ENCODE results near the gene PIK3CA. TPM values are rescaled to one million over a fixed set of nuclear protein-coding genes. Genes with fewer than 3 reads are reported as not detected.

The PIK3CA gene
- total RNA-seq, 4 donors from 2014 or later = 10.6 to 20.8 (median 17.2) TPM

- Histone ChIP-seq H3K27me3 (no peaks in the 10 kb centered on the region), H3K4me3 (peak overlapping the region; percentile 61 to 89 (median 71)), H3K9me3 (no peaks in the 10 kb centered on the region), H3K36me3 (no peaks in the 10 kb centered on the region), H3K27ac (peak overlapping the region; percentile 96 to 99 (median 96)), H3K4me1 (peaks cover 0 to 46% (median 12%) of the 10 kb centered on the region in 3 donors)
- WGBS, 2 donors = 0 to 1% methylated on average over 9 of the region's 9 CpGs
- TF ChIP-seq POLR2A (IDR thresholded peaks at IDR 0.05) = no peak
- TF ChIP-seq, protein P1, sequence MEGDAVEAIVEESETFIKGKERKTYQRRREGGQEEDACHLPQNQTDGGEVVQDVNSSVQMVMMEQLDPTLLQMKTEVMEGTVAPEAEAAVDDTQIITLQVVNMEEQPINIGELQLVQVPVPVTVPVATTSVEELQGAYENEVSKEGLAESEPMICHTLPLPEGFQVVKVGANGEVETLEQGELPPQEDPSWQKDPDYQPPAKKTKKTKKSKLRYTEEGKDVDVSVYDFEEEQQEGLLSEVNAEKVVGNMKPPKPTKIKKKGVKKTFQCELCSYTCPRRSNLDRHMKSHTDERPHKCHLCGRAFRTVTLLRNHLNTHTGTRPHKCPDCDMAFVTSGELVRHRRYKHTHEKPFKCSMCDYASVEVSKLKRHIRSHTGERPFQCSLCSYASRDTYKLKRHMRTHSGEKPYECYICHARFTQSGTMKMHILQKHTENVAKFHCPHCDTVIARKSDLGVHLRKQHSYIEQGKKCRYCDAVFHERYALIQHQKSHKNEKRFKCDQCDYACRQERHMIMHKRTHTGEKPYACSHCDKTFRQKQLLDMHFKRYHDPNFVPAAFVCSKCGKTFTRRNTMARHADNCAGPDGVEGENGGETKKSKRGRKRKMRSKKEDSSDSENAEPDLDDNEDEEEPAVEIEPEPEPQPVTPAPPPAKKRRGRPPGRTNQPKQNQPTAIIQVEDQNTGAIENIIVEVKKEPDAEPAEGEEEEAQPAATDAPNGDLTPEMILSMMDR (IDR thresholded peaks at IDR 0.05) = no peak
- intact Hi-C loops (cut with DNase I) = loop anchor here (5.0 kb wide), 1 partner anchor 168 kb away; no protein-coding TSS in a partner anchor
- DNase-seq = no peak
Measured at GRCh38 chr3:179149406-179149867, 1.3 kb downstream of the PIK3CA start.

GRCh38 chr3:179149951-179150350 is 1.8 kb downstream of the PIK3CA start:
- no peak for DNase-seq
- intact Hi-C loops (cut with DNase I) = loop anchor here (5.0 kb wide), 1 partner anchor 167 kb away; no protein-coding TSS in a partner anchor
- no peak for TF ChIP-seq POLR2A (IDR thresholded peaks at IDR 0.05)
- TF ChIP-seq, protein P1 (IDR thresholded peaks at IDR 0.05) = no peak

GRCh38 chr3:179150610-179151009 is 2.5 kb downstream of the PIK3CA start:
- intact Hi-C loops (cut with DNase I) = no loop called here
- no peak for DNase-seq
- H3K9me3 ChIP-seq = no peaks in the 10 kb centered on the region
- H3K27me3 ChIP-seq = no peaks in the 10 kb centered on the region
- peaks cover 0 to 52% (median 12%) of the 10 kb centered on the region in 3 donors for H3K4me1 ChIP-seq
- 73 to 78% methylated on average over 3 of the region's 3 CpGs for WGBS, 2 donors
- TF ChIP-seq, protein P1 (IDR thresholded peaks at IDR 0.05) = no peak
- TF ChIP-seq POLR2A (IDR thresholded peaks at IDR 0.05) = no peak
- H3K27ac ChIP-seq = peak overlapping the region in 1 of 4 donors; percentile 18
- no peaks in the 10 kb centered on the region for H3K36me3 ChIP-seq
- H3K4me3 ChIP-seq = peak overlapping the region in 1 of 4 donors; percentile 89

More at GRCh38 chr3:179149951-179150350, 1.8 kb downstream of the PIK3CA start:
- peak overlapping the region in 3 of 4 donors; percentile 71 to 89 (median 71) for H3K4me3 ChIP-seq
- H3K36me3 ChIP-seq = no peaks in the 10 kb centered on the region
- H3K4me1 ChIP-seq = peaks cover 0 to 46% (median 12%) of the 10 kb centered on the region in 3 donors
- 21 to 38% methylated on average over 4 of the region's 4 CpGs for WGBS, 2 donors
- no peaks in the 10 kb centered on the region for H3K27me3 ChIP-seq
- H3K27ac ChIP-seq = peak overlapping the region in 2 of 4 donors; percentile 96 to 97
- no peaks in the 10 kb centered on the region for H3K9me3 ChIP-seq

DNA sequence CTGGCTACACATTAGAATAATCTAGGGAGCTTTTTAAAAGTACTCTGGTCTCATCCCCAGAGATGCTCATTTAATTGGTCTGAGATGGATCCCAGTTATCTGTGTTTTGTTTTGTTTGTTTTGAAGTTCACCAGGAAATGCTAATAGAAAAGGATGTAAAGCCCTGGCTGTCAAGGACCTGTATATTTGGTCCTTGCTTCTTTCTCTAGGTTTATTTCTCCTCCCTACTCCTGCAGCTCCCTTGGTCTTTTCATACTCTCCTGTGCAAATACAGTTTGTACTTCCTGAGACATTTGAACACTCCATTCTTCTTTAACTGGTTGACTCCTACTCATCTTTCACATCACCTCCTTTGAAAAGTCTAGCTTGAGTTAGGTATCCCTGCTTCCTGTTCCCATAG is 3.3 kb downstream of the PIK3CA start:
- H3K27ac ChIP-seq = no peak overlapping the region
- no peaks in the 10 kb centered on the region for H3K9me3 ChIP-seq
- no peak overlapping the region for H3K4me3 ChIP-seq
- no peaks in the 10 kb centered on the region for H3K36me3 ChIP-seq
- no peaks in the 10 kb centered on the region for H3K27me3 ChIP-seq
- DNase-seq = no peak
- H3K4me1 ChIP-seq = peaks cover 3 to 61% (median 16%) of the 10 kb centered on the region in 3 donors
- no peak for TF ChIP-seq POLR2A (IDR thresholded peaks at IDR 0.05)
- TF ChIP-seq, protein P1 (IDR thresholded peaks at IDR 0.05) = no peak
- intact Hi-C loops (cut with DNase I) = no loop called here

GRCh38 chr3:179156170-179156569 is 8.0 kb downstream of the PIK3CA start:
- no peaks in the 10 kb centered on the region for H3K27me3 ChIP-seq
- peaks cover 4 to 57% (median 23%) of the 10 kb centered on the region in 3 donors for H3K4me1 ChIP-seq
- H3K27ac ChIP-seq = no peak overlapping the region
- TF ChIP-seq, protein P1 (IDR thresholded peaks at IDR 0.05) = no peak
- no peak for TF ChIP-seq POLR2A (IDR thresholded peaks at IDR 0.05)
- no peaks in the 10 kb centered on the region for H3K36me3 ChIP-seq
- no peak for DNase-seq
- no peaks in the 10 kb centered on the region for H3K9me3 ChIP-seq
- 47 to 60% methylated on average over 1 of the region's 1 CpG for WGBS, 2 donors
- no peak overlapping the region for H3K4me3 ChIP-seq
- intact Hi-C loops (cut with DNase I) = no loop called here

Data from esophagus squamous epithelium (tissue), 5 donors.